ENCODE measurements around the gene KRTAP10-7. TPM values are rescaled to one million over a fixed set of nuclear protein-coding genes. Genes with fewer than 3 reads are reported as not detected.

Gene KRTAP10-7
- total RNA-seq, 1 experiment from 2014 or later: not detected

DNA sequence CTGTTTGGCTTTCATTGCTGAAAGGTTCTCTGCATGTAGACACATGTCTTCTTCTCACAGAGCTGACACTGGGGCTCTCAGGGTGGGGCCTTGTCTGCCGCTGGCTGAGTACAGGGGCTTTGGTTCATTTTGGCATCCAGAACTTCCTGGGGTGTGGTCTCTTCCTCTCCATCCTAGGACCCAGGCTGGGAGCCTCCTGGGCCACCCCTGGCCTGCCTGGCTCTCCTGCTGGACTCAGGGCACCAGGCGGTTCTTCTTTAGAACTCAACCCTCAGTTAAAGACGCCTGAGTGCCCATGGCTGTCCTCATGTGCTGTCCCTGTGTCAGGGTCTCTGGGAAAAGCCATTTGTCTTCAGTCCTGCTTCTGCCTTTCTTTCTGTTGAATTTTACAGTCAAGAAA is 14.5 kb upstream of the KRTAP10-7 start:
- no peak overlapping the region for H3K14ac ChIP-seq (ENCODE audit: insufficient read depth, low read length)
- no peak overlapping the region for H3K56ac ChIP-seq (ENCODE audit: insufficient read length, low read depth, low read length)
- TF ChIP-seq, protein P1, sequence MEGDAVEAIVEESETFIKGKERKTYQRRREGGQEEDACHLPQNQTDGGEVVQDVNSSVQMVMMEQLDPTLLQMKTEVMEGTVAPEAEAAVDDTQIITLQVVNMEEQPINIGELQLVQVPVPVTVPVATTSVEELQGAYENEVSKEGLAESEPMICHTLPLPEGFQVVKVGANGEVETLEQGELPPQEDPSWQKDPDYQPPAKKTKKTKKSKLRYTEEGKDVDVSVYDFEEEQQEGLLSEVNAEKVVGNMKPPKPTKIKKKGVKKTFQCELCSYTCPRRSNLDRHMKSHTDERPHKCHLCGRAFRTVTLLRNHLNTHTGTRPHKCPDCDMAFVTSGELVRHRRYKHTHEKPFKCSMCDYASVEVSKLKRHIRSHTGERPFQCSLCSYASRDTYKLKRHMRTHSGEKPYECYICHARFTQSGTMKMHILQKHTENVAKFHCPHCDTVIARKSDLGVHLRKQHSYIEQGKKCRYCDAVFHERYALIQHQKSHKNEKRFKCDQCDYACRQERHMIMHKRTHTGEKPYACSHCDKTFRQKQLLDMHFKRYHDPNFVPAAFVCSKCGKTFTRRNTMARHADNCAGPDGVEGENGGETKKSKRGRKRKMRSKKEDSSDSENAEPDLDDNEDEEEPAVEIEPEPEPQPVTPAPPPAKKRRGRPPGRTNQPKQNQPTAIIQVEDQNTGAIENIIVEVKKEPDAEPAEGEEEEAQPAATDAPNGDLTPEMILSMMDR (conservative IDR thresholded peaks at IDR 0.05): no peak
- H3K23ac ChIP-seq (ENCODE audit: insufficient read length, low read depth, low read length): no peak overlapping the region
- no peaks in the 10 kb centered on the region for H3K27me3 ChIP-seq (ENCODE audit: insufficient read depth, low read length)
- no peak overlapping the region for H3K4me2 ChIP-seq (ENCODE audit: insufficient read depth, insufficient read length, low read length)
- no peaks in the 10 kb centered on the region for H3K23me2 ChIP-seq (ENCODE audit: insufficient read length, low read depth, low read length, poor library complexity, severe bottlenecking)
- no peak overlapping the region for H2BK5ac ChIP-seq (ENCODE audit: insufficient read length, low read length)
- H3K9me3 ChIP-seq (ENCODE audit: control insufficient read depth, low read depth, low read length): no peaks in the 10 kb centered on the region
- H3K18ac ChIP-seq (ENCODE audit: insufficient read length, low read depth, low read length): no peak overlapping the region
- no peaks in the 10 kb centered on the region for H3K79me1 ChIP-seq (ENCODE audit: insufficient read depth, low read depth, low read length, poor library complexity, severe bottlenecking)
- no peak overlapping the region for H3K9ac ChIP-seq (ENCODE audit: extremely low read depth, insufficient read length, low read length)
- no peak overlapping the region for H2BK12ac ChIP-seq (ENCODE audit: insufficient read length, low read depth, low read length)
- Mint-ChIP-seq H3K36me3 (ENCODE audit: insufficient read depth in 1 of 3, low read depth in 3 of 3) (peaks cover 0 to 11% (median 0%) of the 10 kb centered on the region in 3 experiments; a peak in 4 of 7 replicates), H3K4me3 (no peak overlapping the region), H3K9me3 (peaks cover 4 to 14% of the 10 kb centered on the region in 2 experiments), H3K27me3 (ENCODE audit: low read depth) (peaks cover 14% of the 10 kb centered on the region), H3K4me1 (peaks cover 15 to 19% of the 10 kb centered on the region in 2 experiments), H3K27ac (no peak overlapping the region)
- no peak overlapping the region for H3T11ph ChIP-seq (ENCODE audit: low read length)
- no peaks in the 10 kb centered on the region for H3K79me2 ChIP-seq (ENCODE audit: insufficient read depth, low read length)
- no peak overlapping the region for H2AK5ac ChIP-seq (ENCODE audit: insufficient read length, low read length)
- no peak overlapping the region for H2AFZ ChIP-seq (ENCODE audit: low read length)
- WGBS (ENCODE audit: extremely low coverage, insufficient read length, low lambda C conversion rate): no CpG with 5 or more reads among the region's 3 CpGs
- no peak for DNase-seq
- no peak overlapping the region for H3K27ac ChIP-seq (ENCODE audit: insufficient read length, low read depth, low read length)
- H4K20me1 ChIP-seq (ENCODE audit: control insufficient read depth, insufficient read depth, insufficient read length): no peaks in the 10 kb centered on the region
- H2BK20ac ChIP-seq (ENCODE audit: low read depth, low read length, poor library complexity, severe bottlenecking): no peak overlapping the region
- H2BK15ac ChIP-seq (ENCODE audit: low read depth, low read length): no peak overlapping the region
- H4K5ac ChIP-seq (ENCODE audit: insufficient read length, low read depth, low read length): no peak overlapping the region
- no peak overlapping the region for H4K8ac ChIP-seq (replicated peaks; ENCODE audit: insufficient read length, low read depth, low read length)
- H3K4me1 ChIP-seq (ENCODE audit: insufficient read depth, low read length): no peaks in the 10 kb centered on the region
- no peak overlapping the region for H3K4ac ChIP-seq (ENCODE audit: low read depth, low read length)
- H2BK120ac ChIP-seq (ENCODE audit: low read depth, low read length, poor library complexity, severe bottlenecking): no peak overlapping the region
- no peak overlapping the region for H4K91ac ChIP-seq (ENCODE audit: insufficient read length, low read depth, low read length)

Measured in H9 (cell line).